GM18508 (cell line): ENCODE results near the gene PNMA6E.

Experiments used
- ATAC-seq: cut with Tn5 transposase; IDR thresholded peaks from one replicate; pipeline ENCODE4 v1.9.1; 2021; ENCODE audit warnings: moderate number of reproducible peaks; ENCODE audit not compliant: insufficient read depth, unreplicated experiment

PNMA6E gene

DNA sequence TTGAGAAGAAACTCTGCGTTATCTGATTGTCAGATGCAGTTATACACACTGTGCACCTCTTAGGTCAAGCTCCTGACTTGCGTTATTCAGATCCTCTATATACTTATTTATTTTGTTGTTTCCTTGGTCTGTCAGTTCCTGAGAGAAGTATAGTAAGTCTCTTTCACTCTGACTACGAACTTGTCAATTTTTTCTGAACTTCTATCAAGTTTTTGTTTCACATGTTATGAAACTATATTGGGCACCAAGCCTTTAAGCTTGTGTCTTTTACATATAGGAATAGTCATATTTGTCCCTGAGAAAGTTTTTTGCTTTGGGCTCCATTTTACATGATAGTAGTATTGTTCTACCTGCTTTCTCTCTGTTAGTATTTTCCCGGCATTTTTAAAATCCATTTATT lies 35.5 kb downstream of the PNMA6E start:
- no peak for ATAC-seq

- no peak for ATAC-seq
These were observed 39.3 kb downstream of the PNMA6E start for GRCh38 chrX:153361781-153362397.

DNA sequence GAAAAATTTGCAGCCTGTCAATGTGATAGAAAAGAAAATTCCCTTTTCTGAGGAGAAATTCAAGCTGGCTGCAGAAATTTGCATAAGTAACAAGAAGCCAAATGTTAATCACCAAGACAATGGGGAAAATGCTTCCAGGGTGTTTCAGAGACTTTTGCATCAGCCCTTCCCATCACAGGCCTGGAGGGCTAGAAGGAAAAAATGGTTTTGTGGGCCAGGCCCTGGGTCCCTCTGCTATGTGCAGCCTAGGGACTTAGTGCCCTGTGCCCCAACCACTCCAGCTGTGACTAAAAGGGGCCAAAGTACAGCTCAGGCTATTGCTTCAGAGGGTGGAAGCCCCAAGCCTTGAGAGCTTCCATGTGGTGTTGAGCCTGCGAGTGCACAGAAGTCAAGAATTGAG lies 43.3 kb downstream of the PNMA6E start:
- ATAC-seq = no peak

DNA sequence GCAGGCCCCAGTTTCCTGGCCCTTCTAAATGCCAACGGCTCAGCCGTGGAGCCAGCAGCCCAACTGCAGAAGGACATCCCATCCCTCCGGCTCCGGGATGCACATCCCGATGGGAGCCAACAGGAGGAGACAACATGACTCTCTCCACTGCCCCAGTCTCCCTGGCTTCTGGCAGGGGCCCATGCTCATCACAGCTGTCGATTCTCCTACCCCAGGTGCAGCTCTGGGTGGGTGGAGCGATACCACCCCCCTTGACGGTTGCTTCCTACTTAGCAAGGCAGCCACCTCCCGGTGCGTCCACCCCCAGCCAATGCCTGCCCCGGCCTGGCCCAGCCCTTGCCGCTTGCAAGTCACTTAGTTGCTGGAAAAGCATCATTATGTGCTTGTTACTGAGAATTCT lies 47.7 kb downstream of the PNMA6E start:
- ATAC-seq = no peak

- ATAC-seq = no peak
These were observed 48.3 kb downstream of the PNMA6E start for GRCh38 chrX:153352858-153353257.

GRCh38 chrX:153351981-153352380 lies 49.2 kb downstream of the PNMA6E start:
- no peak for ATAC-seq

DNA sequence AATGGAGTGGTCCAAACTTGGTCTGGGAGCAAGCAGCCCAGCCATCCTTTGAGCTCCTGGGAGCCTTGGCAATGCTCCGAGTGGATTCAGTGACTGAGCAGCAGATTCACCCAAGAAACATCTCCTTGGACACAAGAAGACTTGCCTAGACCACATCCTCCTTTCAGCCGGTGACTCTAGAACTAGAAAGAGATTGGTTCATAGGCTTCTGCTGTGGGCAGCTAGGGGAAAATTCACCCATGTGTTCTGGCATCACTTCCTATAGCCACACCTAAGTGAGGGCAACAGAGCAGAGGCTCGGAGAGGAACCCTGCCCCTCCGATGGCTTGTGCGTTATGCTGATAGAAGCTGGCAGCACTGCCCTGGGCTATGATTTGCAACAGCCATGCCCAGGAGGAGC lies 51.2 kb downstream of the PNMA6E start:
- ATAC-seq = no peak

GRCh38 chrX:153348421-153348820 lies 52.7 kb downstream of the PNMA6E start:
- ATAC-seq = no peak

DNA sequence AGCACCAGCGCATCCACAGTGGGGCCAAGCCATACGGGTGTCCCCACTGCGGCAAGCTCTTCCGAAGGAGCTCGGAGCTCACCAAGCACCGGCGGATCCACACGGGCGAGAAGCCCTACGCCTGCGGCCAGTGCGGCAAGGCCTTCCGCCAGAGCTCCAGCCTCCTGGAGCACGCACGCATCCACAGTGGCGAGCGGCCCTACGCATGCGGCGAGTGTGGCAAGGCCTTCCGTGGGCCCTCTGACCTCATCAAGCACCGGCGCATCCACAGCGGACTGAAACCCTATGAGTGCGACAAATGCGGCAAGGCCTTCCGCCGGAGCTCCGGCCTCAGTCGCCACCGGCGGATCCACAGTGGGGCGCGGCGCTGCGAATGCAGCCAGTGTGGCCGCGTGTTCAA lies 53.6 kb downstream of the PNMA6E start:
- no peak for ATAC-seq
